BJ (cell line): ENCODE data around the gene NINL. TPM values are rescaled to one million over a fixed set of nuclear protein-coding genes. Genes with fewer than 3 reads are reported as not detected.

Experiments used
- CTCF ChIA-PET: fragments of 350-600 bp; formaldehyde crosslinking; extraction: SDS; loops from one replicate; lab custom pipeline; 2021; ENCODE audit warnings: antibody characterized with exemption, inconsistent platforms; lab: Yijun Ruan, JAX
- POLR2A ChIA-PET: fragments of 300-600 bp; sonication (Branson Sonifier 250); formaldehyde crosslinking; extraction: SDS; loops from one replicate; lab custom pipeline; 2021; ENCODE audit warnings: antibody characterized with exemption; lab: Charles Lee
- DNase-seq: peaks from one replicate; pipeline ENCODE4 v3.0.0-alpha.2; 2011; ENCODE audit warnings: low read depth
- H3K27me3 ChIP-seq: 2 replicates; pipeline ENCODE4 v1.6.0; 2011; ENCODE audit warnings: low read length; ENCODE audit not compliant: control insufficient read depth, insufficient read depth
- H3K36me3 ChIP-seq: 2 replicates; pipeline ENCODE4 v1.5.1; 2011; ENCODE audit warnings: low read length; ENCODE audit not compliant: control insufficient read depth, insufficient read depth
- H3K4me3 ChIP-seq: 2 replicates; pipeline ENCODE4 v1.5.1; 2011; ENCODE audit warnings: low read depth, mild to moderate bottlenecking, control low read depth, low read length
- polyA plus RNA-seq: library from polyadenylated mRNA; depleted of rRNA; stranded (reverse); fragments of >200 nt; gene quantifications from 2 replicates; pipeline ENCODE4 v1.2.3, GENCODE V29; 2011
- TF ChIP-seq, protein P1 (sequence below): IDR thresholded peaks from 2 replicates; pipeline ENCODE4 v1.5.1; 2011; ENCODE audit warnings: low read depth, mild to moderate bottlenecking, control low read depth, inconsistent platforms, low read length, moderate library complexity; ENCODE audit not compliant: insufficient read depth

Gene NINL
- polyA plus RNA-seq, 1 experiment = 6.2 TPM

DNA sequence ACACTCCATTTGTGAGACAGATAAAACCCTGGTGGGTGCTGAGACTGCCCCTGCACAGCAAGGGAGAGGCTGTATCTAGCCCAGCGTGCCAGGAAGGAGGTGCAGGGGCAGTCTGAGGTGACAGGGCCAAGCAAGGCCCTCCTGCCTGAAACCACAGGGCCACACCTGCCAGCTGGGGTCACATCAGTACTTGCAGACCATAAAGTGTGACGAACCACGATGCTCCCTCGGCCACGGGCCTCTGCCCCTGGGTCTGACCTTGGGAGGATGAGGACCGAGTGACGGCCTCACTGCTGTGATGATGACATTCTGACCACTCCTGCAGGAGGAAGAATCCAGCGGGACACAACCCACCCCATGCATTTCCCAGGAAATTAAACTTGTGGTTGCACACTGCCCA lies 75.1 kb downstream of the NINL start:
- ChIA-PET CTCF (no interaction called here), POLR2A (no interaction called here)
- TF ChIP-seq, protein P1, sequence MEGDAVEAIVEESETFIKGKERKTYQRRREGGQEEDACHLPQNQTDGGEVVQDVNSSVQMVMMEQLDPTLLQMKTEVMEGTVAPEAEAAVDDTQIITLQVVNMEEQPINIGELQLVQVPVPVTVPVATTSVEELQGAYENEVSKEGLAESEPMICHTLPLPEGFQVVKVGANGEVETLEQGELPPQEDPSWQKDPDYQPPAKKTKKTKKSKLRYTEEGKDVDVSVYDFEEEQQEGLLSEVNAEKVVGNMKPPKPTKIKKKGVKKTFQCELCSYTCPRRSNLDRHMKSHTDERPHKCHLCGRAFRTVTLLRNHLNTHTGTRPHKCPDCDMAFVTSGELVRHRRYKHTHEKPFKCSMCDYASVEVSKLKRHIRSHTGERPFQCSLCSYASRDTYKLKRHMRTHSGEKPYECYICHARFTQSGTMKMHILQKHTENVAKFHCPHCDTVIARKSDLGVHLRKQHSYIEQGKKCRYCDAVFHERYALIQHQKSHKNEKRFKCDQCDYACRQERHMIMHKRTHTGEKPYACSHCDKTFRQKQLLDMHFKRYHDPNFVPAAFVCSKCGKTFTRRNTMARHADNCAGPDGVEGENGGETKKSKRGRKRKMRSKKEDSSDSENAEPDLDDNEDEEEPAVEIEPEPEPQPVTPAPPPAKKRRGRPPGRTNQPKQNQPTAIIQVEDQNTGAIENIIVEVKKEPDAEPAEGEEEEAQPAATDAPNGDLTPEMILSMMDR = no peak
- Histone ChIP-seq H3K27me3 (no peaks in the 10 kb centered on the region), H3K36me3 (peaks cover 19% of the 10 kb centered on the region), H3K4me3 (no peak overlapping the region)
- no peak for DNase-seq

DNA sequence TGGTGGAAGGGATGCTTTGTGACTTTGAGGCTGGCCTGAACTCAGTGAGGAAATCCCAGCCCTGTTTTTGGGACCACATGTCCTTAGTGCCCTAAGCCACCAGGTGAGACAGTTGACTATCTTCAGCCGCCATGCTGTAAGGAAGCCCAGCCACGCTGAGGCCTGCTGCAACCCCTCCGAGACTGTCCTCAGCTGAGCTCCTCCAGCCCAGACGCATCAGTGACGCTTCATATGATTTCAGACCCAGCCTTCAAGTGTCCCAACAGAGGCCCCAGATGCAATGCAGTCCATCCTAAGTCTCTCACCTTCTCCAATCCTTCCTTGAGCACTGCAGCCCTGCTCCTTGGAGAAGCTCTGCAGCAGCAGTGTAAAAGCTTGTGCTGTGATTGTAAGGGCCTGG lies 76.2 kb downstream of the NINL start:
- Histone ChIP-seq H3K27me3 (no peaks in the 10 kb centered on the region), H3K4me3 (no peak overlapping the region), H3K36me3 (peaks cover 18% of the 10 kb centered on the region)
- POLR2A ChIA-PET = no interaction called here
- TF ChIP-seq, protein P1 = no peak
- CTCF ChIA-PET = interaction anchor here (0.6 to 1.8 kb wide), 4 partner anchors 12 to 30 kb away, joined by 3 to 4 read pairs (median 3); no protein-coding TSS in a partner anchor
- DNase-seq = no peak

DNA sequence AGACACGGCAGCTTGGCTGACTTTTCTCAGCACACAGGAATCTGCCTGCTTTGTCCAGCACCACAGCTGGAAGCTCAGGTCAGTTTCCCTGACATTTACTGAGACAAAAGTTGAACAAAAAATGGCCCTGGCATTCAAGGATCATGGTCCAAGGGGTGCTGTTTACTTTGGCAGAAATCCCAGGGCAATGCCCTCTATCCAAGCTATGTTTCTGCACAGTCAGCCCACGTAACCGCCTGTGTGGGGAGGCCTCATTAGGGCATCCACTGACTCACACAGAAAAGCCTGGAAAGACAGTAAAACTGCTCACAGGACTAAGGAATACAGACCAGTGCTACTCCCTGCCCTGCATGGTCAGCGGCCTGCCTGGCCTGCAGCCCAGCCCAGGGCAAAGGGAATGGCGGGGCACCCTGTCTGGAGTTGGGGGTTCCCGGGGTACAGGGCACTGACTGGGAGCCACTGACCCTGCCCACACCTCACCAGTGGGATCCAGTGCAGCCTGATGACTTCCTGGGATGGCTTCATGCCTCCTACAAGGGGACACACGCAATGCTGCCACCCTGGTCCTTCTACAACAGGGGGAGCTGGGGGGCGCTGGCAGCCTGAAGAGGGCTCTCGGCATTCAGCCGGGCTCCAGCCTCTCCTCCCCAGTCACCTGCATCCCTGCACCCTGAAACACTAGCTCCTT lies 77.1 kb downstream of the NINL start:
- POLR2A ChIA-PET = no interaction called here
- Histone ChIP-seq H3K27me3 (no peaks in the 10 kb centered on the region), H3K36me3 (peaks cover 22% of the 10 kb centered on the region), H3K4me3 (no peak overlapping the region)
- CTCF ChIA-PET = interaction anchor here (0.8 to 1.8 kb wide), 3 partner anchors 13 to 29 kb away, joined by 3 to 4 read pairs (median 3); no protein-coding TSS in a partner anchor
- TF ChIP-seq, protein P1 = no peak
- DNase-seq = peak; percentile 22

DNA sequence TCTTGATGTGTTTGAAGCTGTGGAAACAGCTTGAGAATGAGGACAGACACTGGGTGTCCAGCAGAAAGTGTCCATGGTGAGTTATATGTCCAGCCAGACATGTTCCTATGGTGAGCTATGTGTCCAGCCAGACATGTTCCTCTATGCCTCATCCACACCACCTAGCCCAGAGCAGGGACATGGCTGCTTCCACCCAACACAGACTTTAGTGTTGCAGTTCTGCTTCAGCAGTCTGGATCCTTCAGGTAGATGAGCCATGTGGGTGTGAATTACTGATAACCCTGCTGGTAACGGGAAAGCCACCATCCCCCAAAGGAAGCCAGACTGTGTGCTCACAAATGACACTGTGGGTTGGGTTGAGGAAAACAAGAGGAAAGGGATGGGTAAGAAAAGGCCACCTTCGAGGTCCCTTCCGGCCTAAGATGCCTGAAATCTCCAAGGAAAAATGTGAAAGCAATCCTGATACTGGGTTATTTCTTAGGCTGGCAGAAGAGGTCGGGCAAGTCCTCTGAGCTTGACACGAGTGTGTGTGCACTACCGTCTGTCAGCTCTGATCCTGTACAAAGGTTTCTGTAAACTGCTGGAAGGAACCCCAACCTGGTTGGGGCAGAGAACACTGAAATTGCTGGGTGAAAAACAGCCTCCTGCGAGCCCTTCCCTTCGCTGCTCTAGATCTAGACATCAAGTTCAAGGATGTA lies 77.8 kb downstream of the NINL start:
- TF ChIP-seq, protein P1 = no peak
- no peak overlapping the region for H3K4me3 ChIP-seq
- peaks cover 21% of the 10 kb centered on the region for H3K36me3 ChIP-seq
- no peaks in the 10 kb centered on the region for H3K27me3 ChIP-seq
- DNase-seq = no peak
- CTCF ChIA-PET = interaction anchor here (1.2 to 1.8 kb wide), 2 partner anchors 13 to 14 kb away, joined by 3 to 4 read pairs; no protein-coding TSS in a partner anchor
- POLR2A ChIA-PET = no interaction called here

DNA sequence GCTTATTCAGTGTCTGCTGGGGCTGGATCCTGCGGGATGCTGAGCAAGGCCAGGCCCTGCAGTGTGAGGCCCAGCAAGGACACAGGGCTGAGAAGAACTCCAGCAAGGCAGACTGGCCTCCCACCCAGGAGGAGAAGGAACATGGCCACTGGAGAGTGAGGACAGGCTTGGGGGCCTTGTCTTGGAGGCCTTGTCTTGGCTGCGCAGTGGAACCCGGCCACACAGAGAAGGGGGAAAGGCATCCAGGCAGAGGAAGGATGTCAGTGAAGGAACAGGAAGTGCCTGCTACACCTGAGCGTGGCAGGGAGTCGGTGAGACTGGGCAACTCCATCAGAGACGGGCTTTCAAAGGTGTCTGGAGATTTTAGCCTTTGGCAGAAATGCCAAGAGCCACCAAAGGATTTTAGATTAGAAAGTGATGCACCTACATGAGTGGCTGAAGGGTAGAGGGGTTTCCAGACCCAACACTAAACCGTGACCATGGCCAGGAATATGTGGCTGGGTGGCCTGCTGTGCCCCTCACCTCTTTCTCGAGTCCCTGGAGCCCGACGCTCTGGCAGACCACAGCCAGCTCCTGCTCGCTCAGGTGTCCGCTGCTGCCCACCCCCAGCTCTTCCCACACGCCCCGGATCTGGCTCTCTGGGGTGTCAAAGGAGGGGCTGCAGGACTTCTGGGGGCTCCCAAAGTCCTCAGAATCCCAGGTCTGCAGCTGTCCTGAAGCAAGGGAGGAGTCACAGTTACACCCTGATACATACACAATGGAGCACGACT lies 80.8 kb downstream of the NINL start:
- ChIA-PET POLR2A (no interaction called here), CTCF (no interaction called here)
- H3K27me3 ChIP-seq = no peaks in the 10 kb centered on the region
- peaks cover 13% of the 10 kb centered on the region for H3K36me3 ChIP-seq
- TF ChIP-seq, protein P1 = no peak
- no peak overlapping the region for H3K4me3 ChIP-seq
- no peak for DNase-seq
